IMR-90 (cell line): ENCODE data around the gene ANKRD18B. TPM values are rescaled to one million over a fixed set of nuclear protein-coding genes. Genes with fewer than 3 reads are reported as not detected.

Experiments
- ATAC-seq: fragments of 200-7000 bp; cut with Tn5 transposase; 2 replicates; pipeline ENCODE4 v1.9.1; 2020; ENCODE audit warnings: low read depth, mild to moderate bottlenecking, moderate library complexity
- BruUV-seq: library from RNA; stranded (reverse); fragments of 400-500 nt; replicated peaks from 2 replicates; lab custom pipeline; 2021; lab: Mats Ljungman, UMichigan
- CTCF ChIA-PET: fragments of 300-600 bp; formaldehyde crosslinking; extraction: SDS; loops from one replicate; lab custom pipeline; 2021; ENCODE audit warnings: antibody characterized with exemption; lab: Yijun Ruan, JAX
- POLR2A ChIA-PET: fragments of 300-600 bp; sonication (Branson Sonifier 250); formaldehyde crosslinking; loops from one replicate; lab custom pipeline; 2022; ENCODE audit warnings: antibody characterized with exemption; ENCODE audit not compliant: unreplicated experiment; lab: Charles Lee
- DNase-seq: peaks from one replicate; pipeline ENCODE4 v3.0.0; 2013
- H2AFZ ChIP-seq: replicated peaks from 2 replicates; pipeline ENCODE3; 2013; ENCODE audit warnings: low read length, mild to moderate bottlenecking; ENCODE audit not compliant: poor library complexity
- H2AK5ac ChIP-seq: 2 replicates; pipeline ENCODE4 v1.6.1; 2013; ENCODE audit warnings: low read depth, low read length, inconsistent platforms
- H2AK9ac ChIP-seq: replicated peaks from 2 replicates; pipeline ENCODE3; 2013; ENCODE audit warnings: mild to moderate bottlenecking, low read depth, low read length, moderate library complexity; ENCODE audit not compliant: poor library complexity
- H2BK120ac ChIP-seq: 2 replicates; pipeline ENCODE4 v1.6.1; 2013; ENCODE audit warnings: low read depth, low read length, inconsistent platforms
- H2BK15ac ChIP-seq: 3 replicates; pipeline ENCODE4 v1.6.1; 2013; ENCODE audit warnings: low read depth, low read length, inconsistent platforms
- H2BK20ac ChIP-seq: 2 replicates; pipeline ENCODE4 v1.6.1; 2013; ENCODE audit warnings: low read depth, mild to moderate bottlenecking, inconsistent platforms, low read length, moderate library complexity
- H2BK5ac ChIP-seq: 2 replicates; pipeline ENCODE4 v1.6.1; 2013; ENCODE audit warnings: mild to moderate bottlenecking, low read depth, low read length, inconsistent platforms; ENCODE audit not compliant: poor library complexity, severe bottlenecking
- H3K14ac ChIP-seq: replicated peaks from 2 replicates; pipeline ENCODE4 v1.6.1; 2013; ENCODE audit warnings: low read depth, low read length, inconsistent platforms
- H3K18ac ChIP-seq: 2 replicates; pipeline ENCODE4 v1.6.1; 2013; ENCODE audit warnings: low read depth, low read length, control low read depth
- H3K23ac ChIP-seq: 2 replicates; pipeline ENCODE4 v1.6.1; 2013; ENCODE audit warnings: low read depth, low read length, inconsistent platforms
- H3K27ac ChIP-seq: 2 replicates; pipeline ENCODE4 v1.5.1; 2013; ENCODE audit warnings: mild to moderate bottlenecking, control low read depth, low read length; ENCODE audit not compliant: insufficient read depth
- H3K27me3 ChIP-seq: 2 replicates; pipeline ENCODE4 v1.6.1; 2013; ENCODE audit warnings: low read length; ENCODE audit not compliant: control insufficient read depth, insufficient read depth
- H3K36me3 ChIP-seq: 2 replicates; pipeline ENCODE4 v1.6.1; 2013; ENCODE audit warnings: low read length, mixed read lengths; ENCODE audit not compliant: control insufficient read depth, insufficient read depth
- H3K4ac ChIP-seq: 2 replicates; pipeline ENCODE4 v1.6.1; 2013; ENCODE audit warnings: low read depth, low read length, inconsistent platforms
- H3K4me1 ChIP-seq: 2 replicates; pipeline ENCODE4 v1.6.1; 2013; ENCODE audit warnings: low read length, mixed read lengths; ENCODE audit not compliant: control insufficient read depth, insufficient read depth
- H3K4me2 ChIP-seq: 2 replicates; pipeline ENCODE4 v1.6.1; 2013; ENCODE audit warnings: low read depth, mild to moderate bottlenecking, control low read depth, low read length, moderate library complexity
- H3K4me3 ChIP-seq: 2 replicates; pipeline ENCODE4 v1.5.1; 2013; ENCODE audit warnings: low read depth, mild to moderate bottlenecking, control low read depth, low read length, moderate library complexity; ENCODE audit not compliant: insufficient read depth
- H3K56ac ChIP-seq: 2 replicates; pipeline ENCODE4 v1.6.1; 2013; ENCODE audit warnings: low read length, inconsistent platforms; ENCODE audit not compliant: insufficient read depth; ENCODE audit errors: extremely low read depth
- H3K79me1 ChIP-seq, 2 experiments: 2 replicates each; pipeline ENCODE4 v1.6.1; 2013; ENCODE audit warnings: low read length in 2 of 2, inconsistent platforms in 1 of 2, low read depth in 1 of 2
- H3K9ac ChIP-seq: 2 replicates; pipeline ENCODE4 v1.6.1; 2013; ENCODE audit warnings: low read depth, low read length, control low read depth
- H3K9me1 ChIP-seq: 2 replicates; pipeline ENCODE4 v1.6.1; 2013; ENCODE audit warnings: low read length, inconsistent platforms; ENCODE audit not compliant: insufficient read depth
- H3K9me3 ChIP-seq: 2 replicates; pipeline ENCODE4 v1.6.1; 2013; ENCODE audit warnings: low read length; ENCODE audit not compliant: control insufficient read depth, insufficient read depth
- H4K20me1 ChIP-seq: 2 replicates; pipeline ENCODE4 v1.6.1; 2013; ENCODE audit warnings: low read length, inconsistent platforms; ENCODE audit not compliant: insufficient read depth
- H4K5ac ChIP-seq: 2 replicates; pipeline ENCODE4 v1.6.1; 2013; ENCODE audit warnings: mild to moderate bottlenecking, low read depth, low read length, control low read depth
- H4K8ac ChIP-seq, 2 experiments: 2 replicates each; pipeline ENCODE4 v1.6.1; 2013; ENCODE audit warnings: low read depth in 2 of 2, low read length in 2 of 2, control low read depth in 1 of 2, inconsistent platforms in 1 of 2
- H4K91ac ChIP-seq: 2 replicates; pipeline ENCODE4 v1.6.1; 2013; ENCODE audit warnings: low read depth, low read length, inconsistent platforms; ENCODE audit not compliant: insufficient read depth
- CEBPB ChIP-seq: IDR thresholded peaks from 2 replicates; pipeline ENCODE4 v1.6.1; 2012; ENCODE audit warnings: low read depth, low read length, improper control_type of control experiment
- RAD21 ChIP-seq: IDR thresholded peaks from 2 replicates; pipeline ENCODE4 v1.6.1; 2012; ENCODE audit warnings: low read length, improper control_type of control experiment
- RFX5 ChIP-seq: IDR thresholded peaks from 2 replicates; pipeline ENCODE4 v1.8.0; 2012; ENCODE audit warnings: low read depth, mild to moderate bottlenecking, low read length, moderate library complexity
- SMC3 ChIP-seq: fragments of 150-350 bp; IDR thresholded peaks from 2 replicates; pipeline ENCODE4 v1.6.1; 2016; ENCODE audit warnings: low read depth, mild to moderate bottlenecking, antibody characterized with exemption, low read length, moderate library complexity
- WGBS, 2 experiments: methylation state at CpG; one replicate each; pipeline versions ENCODE4 v1.1.5 to v1.1.7; 2013; ENCODE audit warnings: missing lambda C conversion rate in 2 of 2; ENCODE audit not compliant: insufficient read length in 1 of 2; ENCODE audit errors: extremely low coverage in 2 of 2; 5-methylcytosine and 5-hydroxymethylcytosine counted together
- dilution Hi-C: fragments of 300-500 bp; cut with HindIII; formaldehyde crosslinking; loops from one replicate; pipeline ENCODE4 v1.14.3; 2018; ENCODE audit warnings: low sequenced_read_pairs; ENCODE audit not compliant: unreplicated experiment
- in situ Hi-C: fragments of 300-500 bp; cut with MboI; formaldehyde crosslinking; loops from 3 replicates; pipeline ENCODE4 v1.14.3; 2019; ENCODE audit warnings: low sequenced_read_pairs, inconsistent platforms, mixed read lengths
- intact Hi-C: fragments of 100-400 bp; cut with micrococcal nuclease; formaldehyde crosslinking; loops from 2 replicates; pipeline ENCODE4 v1.10.0; 2022
- polyA plus RNA-seq, 3 experiments: library from polyadenylated mRNA; depleted of rRNA; stranded (reverse); fragments of >200 nt; gene quantifications; 2 replicates each; pipeline ENCODE4 v1.2.3, GENCODE V29; 2012; ENCODE audit warnings: low replicate concordance in 1 of 3
- total RNA-seq: library from RNA; depleted of rRNA; stranded (reverse); fragments of >200 nt; gene quantifications from 2 replicates; pipeline ENCODE4 v1.2.3, GENCODE V29; 2012
- TF ChIP-seq, protein P1 (sequence below): conservative IDR thresholded peaks from 2 replicates; pipeline ENCODE4 v1.5.1; 2012; ENCODE audit warnings: mild to moderate bottlenecking, low read depth, low read length, improper control_type of control experiment

ANKRD18B gene
- total and polyA plus RNA-seq, 2 of the 4 experiments (the other 2 are of a cell fraction): 7.1 to 13.4 TPM

DNA sequence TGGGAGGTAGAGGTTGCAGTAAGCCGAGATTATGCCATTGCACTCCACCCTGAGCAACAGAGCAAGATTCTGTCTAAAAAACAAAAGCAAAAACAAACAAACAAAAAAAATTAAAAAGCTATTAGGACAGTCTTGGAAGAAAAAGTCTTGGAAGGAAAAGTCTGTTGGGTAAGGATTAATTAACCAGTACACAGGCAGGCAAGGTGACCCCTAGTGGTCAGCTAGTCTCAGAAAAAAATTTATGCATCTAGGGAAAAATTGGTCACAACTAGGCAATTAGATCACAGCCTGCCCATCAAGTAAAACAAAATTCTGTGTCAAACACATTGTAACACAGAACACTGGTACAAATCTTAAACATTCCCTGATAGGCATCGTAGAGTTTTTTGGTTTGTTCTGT, 6.7 kb upstream of the ANKRD18B start:
- H3K4me2 ChIP-seq: no peak overlapping the region
- H4K8ac ChIP-seq: peak overlapping the region in 1 of 2 experiments; percentile 5; a peak in 1 of 4 replicates
- no peaks in the 10 kb centered on the region for H4K20me1 ChIP-seq
- peak; percentile 71 for ATAC-seq
- in situ Hi-C loops: no loop called here
- DNase-seq: peak; percentile 60
- H3K4me1 ChIP-seq: no peaks in the 10 kb centered on the region; the same call in 1 of the 2 replicates
- H3K4me3 ChIP-seq: no peak overlapping the region
- POLR2A ChIA-PET: no interaction called here
- no peak overlapping the region for H3K9ac ChIP-seq
- H3K56ac ChIP-seq: no peak overlapping the region
- H2BK5ac ChIP-seq: peak overlapping the region; percentile 28
- no peak overlapping the region for H2BK15ac ChIP-seq
- no peak overlapping the region for H3K27ac ChIP-seq
- no peaks in the 10 kb centered on the region for H3K27me3 ChIP-seq
- no peak overlapping the region for H2AFZ ChIP-seq
- peaks cover 0 to 1% of the 10 kb centered on the region in 2 experiments; a peak in 2 of 4 replicates for H3K79me1 ChIP-seq
- no peak overlapping the region for H4K5ac ChIP-seq
- no peak for TF ChIP-seq CEBPB
- TF ChIP-seq SMC3: peak; percentile 44; the same call in 1 of the 2 replicates
- TF ChIP-seq RFX5: no peak
- TF ChIP-seq RAD21: peak; percentile 53
- TF ChIP-seq, protein P1, sequence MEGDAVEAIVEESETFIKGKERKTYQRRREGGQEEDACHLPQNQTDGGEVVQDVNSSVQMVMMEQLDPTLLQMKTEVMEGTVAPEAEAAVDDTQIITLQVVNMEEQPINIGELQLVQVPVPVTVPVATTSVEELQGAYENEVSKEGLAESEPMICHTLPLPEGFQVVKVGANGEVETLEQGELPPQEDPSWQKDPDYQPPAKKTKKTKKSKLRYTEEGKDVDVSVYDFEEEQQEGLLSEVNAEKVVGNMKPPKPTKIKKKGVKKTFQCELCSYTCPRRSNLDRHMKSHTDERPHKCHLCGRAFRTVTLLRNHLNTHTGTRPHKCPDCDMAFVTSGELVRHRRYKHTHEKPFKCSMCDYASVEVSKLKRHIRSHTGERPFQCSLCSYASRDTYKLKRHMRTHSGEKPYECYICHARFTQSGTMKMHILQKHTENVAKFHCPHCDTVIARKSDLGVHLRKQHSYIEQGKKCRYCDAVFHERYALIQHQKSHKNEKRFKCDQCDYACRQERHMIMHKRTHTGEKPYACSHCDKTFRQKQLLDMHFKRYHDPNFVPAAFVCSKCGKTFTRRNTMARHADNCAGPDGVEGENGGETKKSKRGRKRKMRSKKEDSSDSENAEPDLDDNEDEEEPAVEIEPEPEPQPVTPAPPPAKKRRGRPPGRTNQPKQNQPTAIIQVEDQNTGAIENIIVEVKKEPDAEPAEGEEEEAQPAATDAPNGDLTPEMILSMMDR: peak; percentile 67
- H4K91ac ChIP-seq: no peak overlapping the region
- H2AK5ac ChIP-seq: no peak overlapping the region; the same call in 1 of the 2 replicates
- H3K18ac ChIP-seq: no peak overlapping the region
- CTCF ChIA-PET: interaction anchor here (1.1 to 1.6 kb wide), 2 partner anchors 13 to 43 kb away, joined by 3 to 7 read pairs; partner anchors contain the start of gene NOL6
- 0 out of 2 replicates have a peak overlapping the region, but pooled peaks have one; percentile 39 for H2BK20ac ChIP-seq
- peaks cover 8% of the 10 kb centered on the region for H3K9me3 ChIP-seq
- H2BK120ac ChIP-seq: no peak overlapping the region; the same call in 1 of the 2 replicates
- dilution Hi-C loops: no loop called here
- no TSS peak for BruUV-seq
- H2AK9ac ChIP-seq: no peak overlapping the region
- H3K9me1 ChIP-seq: no peaks in the 10 kb centered on the region
- no CpG with 5 or more reads among the region's 2 CpGs for WGBS, 2 experiments
- no peak overlapping the region for H3K14ac ChIP-seq
- no peaks in the 10 kb centered on the region for H3K36me3 ChIP-seq
- no peak overlapping the region for H3K23ac ChIP-seq
- no peak overlapping the region; the same call in 1 of the 2 replicates for H3K4ac ChIP-seq
- intact Hi-C loops: loop anchor here (5.0 kb wide), 2 partner anchors 45 to 230 kb away; partner anchors contain the start of gene NOL6
